Transverse colon (tissue), 4 donors: ENCODE data around the gene TCFL5. TPM values are rescaled to one million over a fixed set of nuclear protein-coding genes. Genes with fewer than 3 reads are reported as not detected.

Experiments
- DNase-seq: peaks from one replicate; pipeline ENCODE4 v3.0.0-alpha.2; 2019
- H3K27ac ChIP-seq, 4 donors: fragments of 200-600 bp; sonication (generic); 2 replicates each; pipeline ENCODE4 v1.5.1; 2016 to 2018; ENCODE audit warnings: inconsistent platforms in 4 of 4
- H3K27me3 ChIP-seq: fragments of 200-600 bp; sonication (generic); 2 replicates; pipeline ENCODE4 v1.5.1; 2017; ENCODE audit warnings: inconsistent platforms
- H3K36me3 ChIP-seq, 4 donors: fragments of 200-600 bp; sonication (generic); 2 replicates each; pipeline ENCODE4 v1.5.1; 2017 to 2019; ENCODE audit warnings: inconsistent platforms in 4 of 4
- H3K4me1 ChIP-seq, 4 donors: fragments of 200-600 bp; sonication (generic); 2 replicates each; pipeline ENCODE4 v1.5.1; 2017 to 2020; ENCODE audit warnings: inconsistent platforms in 4 of 4
- H3K4me3 ChIP-seq, 4 donors: fragments of 200-600 bp; sonication (generic); 1 replicate in 1 of 4; 2 replicates in 3 of 4; pipeline versions ENCODE4 v1.5.1 to v1.6.1; 2017 to 2019; ENCODE audit warnings: inconsistent platforms in 4 of 4
- H3K9me3 ChIP-seq, 2 donors: fragments of 200-600 bp; sonication (generic); 2 replicates each; pipeline ENCODE4 v1.5.1; 2017 to 2019; ENCODE audit warnings: inconsistent platforms in 2 of 2
- CTCF ChIP-seq, 5 experiments: fragments of 200-600 bp in 3 of 5; fragments of 450-650 bp in 2 of 5; sonication (generic) in 3 of 5; IDR thresholded peaks; 1 replicate in 2 of 5; 2 replicates in 3 of 5; pipeline ENCODE4 v1.5.1; 2016 to 2017; ENCODE audit warnings: antibody characterized with exemption in 5 of 5, inconsistent platforms in 3 of 5, mild to moderate bottlenecking in 2 of 5, moderate library complexity in 1 of 5
- EP300 ChIP-seq: sonication (generic); formaldehyde crosslinking; IDR thresholded peaks from one replicate; pipeline ENCODE4 v1.6.1; 2017; ENCODE audit warnings: antibody characterized with exemption, low read depth
- POLR2A ChIP-seq: fragments of 450-650 bp; IDR thresholded peaks from one replicate; pipeline ENCODE4 v1.6.1; 2016; ENCODE audit warnings: antibody characterized with exemption, mild to moderate bottlenecking, moderate library complexity
- POLR2AphosphoS5 ChIP-seq, 3 donors: sonication (generic); formaldehyde crosslinking; IDR thresholded peaks; one replicate each; pipeline ENCODE4 v1.6.1; 2016; ENCODE audit warnings: antibody characterized with exemption in 3 of 3
- WGBS, 2 donors: methylation state at CpG; one replicate each; pipeline ENCODE4 v1.1.5; 2018; ENCODE audit warnings: low coverage in 1 of 2; 5-methylcytosine and 5-hydroxymethylcytosine counted together
- in situ Hi-C, 4 donors: fragments of 200-750 bp; cut with MboI; loops; one replicate each; pipeline versions ENCODE4 v1.15.0 to v1.15.1; 2017; ENCODE audit warnings: low sequenced_read_pairs in 3 of 4, low pct_ligation_motif_present in 1 of 4, low pct_unique_long_range_greater_than_20kb in 1 of 4
- intact Hi-C: fragments of 100-400 bp; cut with DNase I; formaldehyde crosslinking; loops from one replicate; pipeline ENCODE4 v1.15.1; 2023; ENCODE audit warnings: low total_unique reads
- total RNA-seq, 4 donors: library from RNA; depleted of rRNA; stranded (reverse); fragments of >200 nt; gene quantifications; one replicate each; pipeline ENCODE4 v1.1.0, GENCODE V29; 2016

TCFL5 gene
- total RNA-seq, 4 donors from 2014 or later: 5.2 to 19.9 (median 5.9) TPM

GRCh38 chr20:62887152-62887859 is 25.7 kb upstream of the TCFL5 start:
- H3K27me3 ChIP-seq: no peaks in the 10 kb centered on the region
- in situ Hi-C loops (loop anchor here in 2 of 4 donors (25.0 kb wide), 1 partner anchor 125 kb away; the partner anchor contains the start of gene BHLHE23 (in 2 of the 2)), intact Hi-C loops (no loop called here)
- no peaks in the 10 kb centered on the region for H3K9me3 ChIP-seq
- TF ChIP-seq EP300 (no peak), CTCF (IDR thresholded peaks at IDR 0.05) (no peak), POLR2A (no peak), POLR2AphosphoS5 (IDR thresholded peaks at IDR 0.05) (peak; percentile 32 to 39 (median 39))
- peak; percentile 84 for DNase-seq
- H3K4me3 ChIP-seq: no peak overlapping the region
- 40% methylated on average over 13 of the region's 13 CpGs; no CpG with 5 or more reads in 1 of the 2 donors for WGBS, 2 donors
- H3K4me1 ChIP-seq: peaks cover 4 to 12% (median 7%) of the 10 kb centered on the region in 4 donors
- H3K36me3 ChIP-seq: peaks cover 0 to 40% (median 20%) of the 10 kb centered on the region in 4 donors
- peak overlapping the region; percentile 21 to 68 (median 56) for H3K27ac ChIP-seq

GRCh38 chr20:62886709-62887058 is 25.1 kb upstream of the TCFL5 start:
- peaks cover 0 to 36% (median 17%) of the 10 kb centered on the region in 4 donors for H3K36me3 ChIP-seq
- in situ Hi-C loops (loop anchor here in 2 of 4 donors (25.0 kb wide), 1 partner anchor 126 kb away; the partner anchor contains the start of gene BHLHE23 (in 2 of the 2)), intact Hi-C loops (no loop called here)
- H3K4me1 ChIP-seq: peaks cover 4 to 12% (median 7%) of the 10 kb centered on the region in 4 donors
- TF ChIP-seq EP300: no peak
- TF ChIP-seq POLR2AphosphoS5 (IDR thresholded peaks at IDR 0.05): no peak
- TF ChIP-seq POLR2A: no peak
- no peak for TF ChIP-seq CTCF (IDR thresholded peaks at IDR 0.05)
- H3K27ac ChIP-seq: peak overlapping the region; percentile 21 to 68 (median 48)
- H3K27me3 ChIP-seq: no peaks in the 10 kb centered on the region
- H3K9me3 ChIP-seq: no peaks in the 10 kb centered on the region
- no peak overlapping the region for H3K4me3 ChIP-seq
- WGBS, 2 donors: 82% methylated on average over 7 of the region's 7 CpGs; no CpG with 5 or more reads in 1 of the 2 donors
- no peak for DNase-seq

GRCh38 chr20:62885896-62886708 is 24.5 kb upstream of the TCFL5 start:
- H3K9me3 ChIP-seq: no peaks in the 10 kb centered on the region
- in situ Hi-C loops: loop anchor here in 2 of 4 donors (25.0 kb wide), 1 partner anchor 126 kb away; the partner anchor contains the start of gene BHLHE23 (in 2 of the 2)

More at GRCh38 chr20:62885896-62886708, 24.5 kb upstream of the TCFL5 start:
- no peaks in the 10 kb centered on the region for H3K27me3 ChIP-seq
- peaks cover 0 to 36% (median 14%) of the 10 kb centered on the region in 4 donors for H3K36me3 ChIP-seq
- H3K27ac ChIP-seq: peak overlapping the region in 2 of 4 donors; percentile 43 to 68
- peak; percentile 42 for DNase-seq
- WGBS, 2 donors: 74 to 75% methylated on average over 2 to 23 of the region's 23 CpGs
- no peak overlapping the region for H3K4me3 ChIP-seq
- H3K4me1 ChIP-seq: peaks cover 4 to 12% (median 7%) of the 10 kb centered on the region in 4 donors
- intact Hi-C loops: no loop called here
- TF ChIP-seq POLR2AphosphoS5 (IDR thresholded peaks at IDR 0.05): peak in 1 of 3 donors; percentile 29
- no peak for TF ChIP-seq CTCF (IDR thresholded peaks at IDR 0.05)
